GM21423 (cell line): ENCODE results near the gene PEBP1.

Source experiments
- ATAC-seq: cut with Tn5 transposase; IDR thresholded peaks from one replicate; pipeline ENCODE4 v1.9.1; 2021; ENCODE audit warnings: mild to moderate bottlenecking, moderate library complexity; ENCODE audit not compliant: unreplicated experiment

The PEBP1 gene

GRCh38 chr12:118190266-118190665 lies 54.3 kb downstream of the PEBP1 start:
- no peak for ATAC-seq

GRCh38 chr12:118193477-118193876 lies 57.6 kb downstream of the PEBP1 start:
- no peak for ATAC-seq

DNA sequence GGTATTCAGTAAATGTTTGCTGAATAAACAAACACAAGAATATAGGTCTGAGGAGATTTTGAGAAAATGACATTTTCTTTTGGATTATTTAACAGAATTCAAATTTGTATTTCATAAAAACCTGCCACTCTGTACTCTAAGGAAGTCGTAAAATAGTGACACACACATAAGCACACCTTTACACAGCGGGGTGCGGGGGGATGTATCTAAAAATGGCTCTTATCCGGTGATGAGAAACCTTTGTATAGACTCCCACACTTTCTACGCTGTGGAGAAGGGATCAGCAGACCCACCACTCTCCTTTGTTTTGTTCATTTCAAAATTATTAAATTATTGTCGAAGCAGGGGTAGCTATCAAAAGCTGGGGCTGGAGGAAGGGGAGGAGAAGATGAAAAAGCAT lies 58.0 kb downstream of the PEBP1 start:
- no peak for ATAC-seq
